Panc1 (cell line): Measurements from ENCODE around the gene TRIO. TPM values are rescaled to one million over a fixed set of nuclear protein-coding genes. Genes with fewer than 3 reads are reported as not detected.

Source experiments
- ATAC-seq: fragments of 200-7000 bp; cut with Tn5 transposase; 2 replicates; pipeline ENCODE4 v1.9.1; 2020; ENCODE audit warnings: mild to moderate bottlenecking, moderate library complexity
- BruUV-seq: library from RNA; stranded (reverse); fragments of 400-500 nt; replicated peaks from 2 replicates; lab custom pipeline; 2021; lab: Mats Ljungman, UMichigan
- CTCF ChIA-PET: fragments of 300-600 bp; sonication (Branson Sonifier 250); formaldehyde crosslinking; loops from one replicate; lab custom pipeline; 2022; ENCODE audit warnings: antibody characterized with exemption; lab: Charles Lee
- POLR2A ChIA-PET: fragments of 300-600 bp; sonication (Branson Sonifier 250); formaldehyde crosslinking; loops from one replicate; lab custom pipeline; 2022; ENCODE audit warnings: antibody characterized with exemption; lab: Charles Lee
- DNase-seq: peaks from one replicate; pipeline ENCODE4 v3.0.0-alpha.2; 2010; ENCODE audit warnings: low read depth, low spot score
- H3K27ac ChIP-seq: 2 replicates; pipeline ENCODE4 v1.5.1; 2011; ENCODE audit warnings: mild to moderate bottlenecking, low read length, inconsistent platforms
- H3K27me3 ChIP-seq: fragments of 200-500 bp; sonication (Bioruptor generic); 2 replicates; pipeline ENCODE4 v1.6.0; 2014; ENCODE audit warnings: low read length, inconsistent platforms; ENCODE audit not compliant: control insufficient read depth, insufficient read depth
- H3K36me3 ChIP-seq: fragments of 200-500 bp; sonication (Bioruptor generic); 2 replicates; pipeline ENCODE4 v1.5.1; 2014; ENCODE audit warnings: inconsistent platforms, mild to moderate bottlenecking, low read length, moderate library complexity; ENCODE audit not compliant: control insufficient read depth, insufficient read depth
- H3K4me1 ChIP-seq: 2 replicates; pipeline ENCODE4 v1.5.1; 2011; ENCODE audit warnings: inconsistent platforms, mild to moderate bottlenecking, low read length, moderate library complexity; ENCODE audit not compliant: control insufficient read depth, insufficient read depth
- H3K4me3 ChIP-seq, 2 experiments: 2 replicates each; pipeline ENCODE4 v1.5.1; 2011 to 2012; ENCODE audit warnings: low read depth in 2 of 2, low read length in 2 of 2, mild to moderate bottlenecking in 2 of 2, inconsistent platforms in 1 of 2, moderate library complexity in 1 of 2
- H3K9me3 ChIP-seq: fragments of 200-500 bp; sonication (Bioruptor generic); 2 replicates; pipeline ENCODE4 v1.5.1; 2014; ENCODE audit warnings: low read depth, mild to moderate bottlenecking, inconsistent platforms, low read length, moderate library complexity; ENCODE audit not compliant: control insufficient read depth, insufficient read depth
- CTCF ChIP-seq: fragments of 450-650 bp; IDR thresholded peaks from 2 replicates; pipeline ENCODE4 v1.5.1; 2017; ENCODE audit warnings: mild to moderate bottlenecking
- POLR2AphosphoS5 ChIP-seq: IDR thresholded peaks from 2 replicates; pipeline ENCODE4 v1.6.1; 2012; ENCODE audit warnings: mild to moderate bottlenecking, low read depth, low read length, moderate library complexity
- REST ChIP-seq, 2 experiments: IDR thresholded peaks; 2 replicates each; pipeline ENCODE4 v1.6.1; 2011 to 2012; ENCODE audit warnings: low read depth in 2 of 2, control low read depth in 1 of 2, low read length in 1 of 2, mild to moderate bottlenecking in 1 of 2, moderate library complexity in 1 of 2; ENCODE audit not compliant: insufficient read depth in 1 of 2
- SIN3A ChIP-seq: IDR thresholded peaks from 2 replicates; pipeline ENCODE4 v1.6.1; 2012; ENCODE audit warnings: low read depth, mild to moderate bottlenecking, low read length, moderate library complexity, borderline replicate concordance; ENCODE audit not compliant: insufficient read depth
- TCF7L2 ChIP-seq: IDR thresholded peaks from 2 replicates; pipeline ENCODE4 v1.6.1; 2011; ENCODE audit warnings: mild to moderate bottlenecking, low read depth, low read length, inconsistent platforms
- in situ Hi-C: cut with HindIII; loops from 2 replicates; pipeline ENCODE4 v1.10.0; 2016; ENCODE audit warnings: low sequenced_read_pairs, low pct_unique_long_range_greater_than_20kb
- intact Hi-C: fragments of 100-400 bp; cut with micrococcal nuclease; formaldehyde crosslinking; loops from one replicate; pipeline ENCODE4 v1.10.0; 2022; ENCODE audit not compliant: unreplicated experiment
- total RNA-seq: library from RNA; stranded (reverse); gene quantifications from one replicate; pipeline ENCODE4 v1.2.1, GENCODE V29; 2021; ENCODE audit not compliant: unreplicated experiment

Gene TRIO
- total RNA-seq, 1 experiment from 2014 or later: 349 TPM

GRCh38 chr5:14213253-14213652 is 70.1 kb downstream of the TRIO start:
- BruUV-seq: no TSS peak
- intact Hi-C loops: no loop called here
- Histone ChIP-seq H3K9me3 (no peaks in the 10 kb centered on the region), H3K27me3 (no peaks in the 10 kb centered on the region), H3K4me3 (no peak overlapping the region), H3K27ac (peak overlapping the region; percentile 99), H3K36me3 (peaks cover 3% of the 10 kb centered on the region; the same call in 1 of the 2 replicates), H3K4me1 (peaks cover 100% of the 10 kb centered on the region)
- ChIA-PET POLR2A (interaction anchor here (0.5 kb wide), 1 partner anchor 31 kb away, joined by 13 read pairs; no protein-coding TSS in a partner anchor), CTCF (no interaction called here)
- DNase-seq: no peak
- TF ChIP-seq TCF7L2 (no peak), SIN3A (no peak), REST (IDR thresholded peaks at IDR 0.05; ENCODE audit: insufficient read depth in 1 of 2, low read depth in 2 of 2, low read length in 1 of 2) (no peak), CTCF (no peak), POLR2AphosphoS5 (no peak)
- in situ Hi-C loops: no loop called here
- ATAC-seq: no peak

- BruUV-seq: no TSS peak
- Histone ChIP-seq H3K4me3 (peak overlapping the region in 1 of 2 experiments; percentile 2; a peak in 1 of 4 replicates), H3K9me3 (no peaks in the 10 kb centered on the region), H3K27me3 (no peaks in the 10 kb centered on the region), H3K36me3 (peaks cover 3% of the 10 kb centered on the region; the same call in 1 of the 2 replicates), H3K27ac (peak overlapping the region; percentile 99), H3K4me1 (peaks cover 100% of the 10 kb centered on the region)
- DNase-seq: no peak
- intact Hi-C loops: no loop called here
- peak; percentile 28 for ATAC-seq
- in situ Hi-C loops: no loop called here
- TF ChIP-seq TCF7L2 (0 out of 2 replicates have a peak, but pooled peaks have one; percentile 48), REST (IDR thresholded peaks at IDR 0.05; ENCODE audit: insufficient read depth in 1 of 2, low read depth in 2 of 2, low read length in 1 of 2) (no peak)
- ChIA-PET CTCF (no interaction called here), POLR2A (interaction anchor here (0.5 kb wide), 1 partner anchor 32 kb away, joined by 13 read pairs; no protein-coding TSS in a partner anchor)
Measured at GRCh38 chr5:14213813-14214585, 70.9 kb downstream of the TRIO start.
